SH-SY5Y (cell line): ENCODE data around the gene ADGRB2.

Source experiments
- GATA2 ChIP-seq: IDR thresholded peaks from 2 replicates; pipeline ENCODE4 v1.6.1; 2011; ENCODE audit warnings: mild to moderate bottlenecking, low read depth, low read length
- GATA3 ChIP-seq: IDR thresholded peaks from 2 replicates; pipeline ENCODE4 v1.6.1; 2011; ENCODE audit warnings: low read depth, mild to moderate bottlenecking, low read length, moderate library complexity

GRCh38 chr1:31785020-31785946 is 21.1 kb upstream of the ADGRB2 start:
- TF ChIP-seq GATA2 = no peak
- no peak for TF ChIP-seq GATA3
